B cell (primary cell): ENCODE results near the gene POMZP3. TPM values are rescaled to one million over a fixed set of nuclear protein-coding genes. Genes with fewer than 3 reads are reported as not detected.
"Not testable (repeated sequence)": the region's sequence is repeated elsewhere in the genome, so short reads cannot be mapped to it uniquely, and the experiment has no call there.

Experiments used
- ATAC-seq: fragments of 200-7000 bp; cut with Tn5 transposase; one replicate; pipeline ENCODE4 v1.10.0; 2021; ENCODE audit warnings: low read depth, mild to moderate bottlenecking, moderate number of reproducible peaks, moderate library complexity
- CTCF ChIA-PET: fragments of 350-600 bp; sonication (Branson Sonifier 250); formaldehyde crosslinking; loops from one replicate; lab custom pipeline; 2021; ENCODE audit warnings: antibody characterized with exemption, inconsistent platforms; lab: Charles Lee
- POLR2A ChIA-PET: fragments of 350-600 bp; sonication (Branson Sonifier 250); formaldehyde crosslinking; loops from one replicate; lab custom pipeline; 2021; ENCODE audit warnings: antibody characterized with exemption; lab: Charles Lee
- DNase-seq: peaks from one replicate; pipeline ENCODE4 v3.0.0; 2013
- H2AFZ ChIP-seq: 2 replicates; pipeline ENCODE4 v1.6.1; 2012; ENCODE audit warnings: mild to moderate bottlenecking, low read depth, low read length; ENCODE audit not compliant: insufficient read depth, poor library complexity, severe bottlenecking
- H3K27ac ChIP-seq, 2 donors: 1 replicate in 1 of 2; 2 replicates in 1 of 2; pipeline ENCODE4 v1.5.1; 2012 to 2013; ENCODE audit warnings: low read length in 2 of 2, mild to moderate bottlenecking in 2 of 2, moderate library complexity in 1 of 2
- H3K27me3 ChIP-seq, 4 experiments: fragments of 200-600 bp in 1 of 4; sonication (generic) in 1 of 4; replicated peaks in 1 of 4; 1 replicate in 2 of 4; 2 replicates in 2 of 4; pipeline versions ENCODE4 v1.6.1 to v1.7.0; 2013 to 2016; ENCODE audit warnings: low read length in 3 of 4, mild to moderate bottlenecking in 2 of 4, mixed read lengths in 1 of 4, moderate library complexity in 1 of 4; ENCODE audit not compliant: insufficient read depth in 4 of 4, control insufficient read depth in 3 of 4; ENCODE audit errors: control extremely low read depth in 1 of 4
- H3K36me3 ChIP-seq, 2 experiments: replicated peaks in 1 of 2; 1 replicate in 1 of 2; 2 replicates in 1 of 2; pipeline versions ENCODE4 v1.6.1 to v1.7.1; 2013; ENCODE audit warnings: low read length in 1 of 2; ENCODE audit not compliant: insufficient read depth in 2 of 2, control insufficient read depth in 1 of 2; ENCODE audit errors: control extremely low read depth in 1 of 2, extremely low read depth in 1 of 2
- H3K4me1 ChIP-seq, 2 donors: fragments of 200-600 bp in 1 of 2; sonication (generic) in 1 of 2; 1 replicate in 1 of 2; 2 replicates in 1 of 2; pipeline versions ENCODE4 v1.5.1 to v1.6.1; 2013 to 2017; ENCODE audit warnings: low read length in 2 of 2; ENCODE audit not compliant: control insufficient read depth in 2 of 2, insufficient read depth in 2 of 2
- H3K4me2 ChIP-seq: replicated peaks from 2 replicates; pipeline ENCODE3; 2012; ENCODE audit warnings: mild to moderate bottlenecking, low read depth, low read length; ENCODE audit not compliant: poor library complexity, severe bottlenecking
- H3K4me3 ChIP-seq, 5 experiments: fragments of 200-600 bp in 1 of 5; sonication (generic) in 1 of 5; 1 replicate in 3 of 5; 2 replicates in 2 of 5; pipeline versions ENCODE4 v1.5.1 to v1.7.0; 2011 to 2016; ENCODE audit warnings: low read length in 4 of 5, mild to moderate bottlenecking in 4 of 5, low read depth in 2 of 5, control low read depth in 1 of 5, moderate library complexity in 1 of 5; ENCODE audit not compliant: insufficient read depth in 1 of 5; ENCODE audit errors: control extremely low read depth in 1 of 5, extremely low read depth in 1 of 5
- H3K79me2 ChIP-seq: fragments of 200-600 bp; sonication (generic); one replicate; pipeline ENCODE4 v1.6.0; 2016; ENCODE audit warnings: low read length; ENCODE audit not compliant: control insufficient read depth, insufficient read depth
- H3K9ac ChIP-seq: fragments of 200-600 bp; sonication (generic); 2 replicates; pipeline ENCODE4 v1.6.1; 2017; ENCODE audit warnings: mild to moderate bottlenecking, low read length, moderate library complexity
- H3K9me3 ChIP-seq, 3 donors: one replicate each; pipeline versions ENCODE4 v1.6.1 to v1.7.1; 2013; ENCODE audit warnings: low read length in 2 of 3; ENCODE audit not compliant: control insufficient read depth in 2 of 3, insufficient read depth in 1 of 3; ENCODE audit errors: control extremely low read depth in 1 of 3
- H4K20me1 ChIP-seq: 2 replicates; pipeline ENCODE4 v1.6.0; 2012; ENCODE audit warnings: mild to moderate bottlenecking, low read length; ENCODE audit not compliant: insufficient read depth, control insufficient read depth, poor library complexity, severe bottlenecking
- H3K27ac Mint-ChIP-seq: one replicate; pipeline ENCODE4 v1.8.0; 2021; ENCODE audit warnings: mixed read lengths
- H3K27me3 Mint-ChIP-seq: one replicate; pipeline ENCODE4 v1.8.0; 2021; ENCODE audit warnings: mixed read lengths
- H3K4me1 Mint-ChIP-seq: one replicate; pipeline ENCODE4 v1.8.0; 2021; ENCODE audit warnings: mixed read lengths
- H3K4me3 Mint-ChIP-seq: one replicate; pipeline ENCODE4 v1.8.0; 2021; ENCODE audit warnings: mixed read lengths
- H3K9me3 Mint-ChIP-seq: one replicate; pipeline ENCODE4 v1.8.0; 2022; ENCODE audit warnings: mixed read lengths; ENCODE audit not compliant: insufficient read depth
- WGBS: methylation state at CpG from one replicate; pipeline ENCODE4 v1.1.5; 2013; ENCODE audit warnings: missing lambda C conversion rate; ENCODE audit not compliant: insufficient coverage; 5-methylcytosine and 5-hydroxymethylcytosine counted together
- intact Hi-C: fragments of 100-400 bp; cut with micrococcal nuclease; formaldehyde crosslinking; loops from one replicate; pipeline ENCODE4 v1.10.0; 2022
- polyA plus RNA-seq: library from polyadenylated mRNA; depleted of rRNA; stranded (reverse); fragments of >200 nt; gene quantifications from 2 replicates; pipeline ENCODE4 v1.2.3, GENCODE V29; 2012
- total RNA-seq, 2 donors: library from RNA; stranded (reverse); fragments of 120-200 nt in 1 of 2; gene quantifications; 1 replicate in 1 of 2; 2 replicates in 1 of 2; pipeline versions ENCODE4 v1.2.3 to v1.2.4, GENCODE V29; 2013 to 2022

The POMZP3 gene
- total and polyA plus RNA-seq, 2 donors (not counting 1 experiment from before 2014, with no cell fraction given), result 10.2 to 13.3 TPM

GRCh38 chr7:76656425-76656824 is 29.3 kb upstream of the POMZP3 start:
- H3K27ac Mint-ChIP-seq, H3K27me3 Mint-ChIP-seq, ATAC-seq, H3K4me3 Mint-ChIP-seq, H3K4me1 Mint-ChIP-seq, H3K9me3 ChIP-seq, POLR2A ChIA-PET, H3K27ac ChIP-seq, H3K9ac ChIP-seq, DNase-seq, H3K36me3 ChIP-seq, H3K4me2 ChIP-seq, H3K27me3 ChIP-seq, intact Hi-C loops, H3K79me2 ChIP-seq, H2AFZ ChIP-seq, H4K20me1 ChIP-seq, CTCF ChIA-PET, H3K4me1 ChIP-seq, H3K9me3 Mint-ChIP-seq, H3K4me3 ChIP-seq: not testable (repeated sequence)
- WGBS, result 86% methylated on average over 2 of the region's 2 CpGs

DNA sequence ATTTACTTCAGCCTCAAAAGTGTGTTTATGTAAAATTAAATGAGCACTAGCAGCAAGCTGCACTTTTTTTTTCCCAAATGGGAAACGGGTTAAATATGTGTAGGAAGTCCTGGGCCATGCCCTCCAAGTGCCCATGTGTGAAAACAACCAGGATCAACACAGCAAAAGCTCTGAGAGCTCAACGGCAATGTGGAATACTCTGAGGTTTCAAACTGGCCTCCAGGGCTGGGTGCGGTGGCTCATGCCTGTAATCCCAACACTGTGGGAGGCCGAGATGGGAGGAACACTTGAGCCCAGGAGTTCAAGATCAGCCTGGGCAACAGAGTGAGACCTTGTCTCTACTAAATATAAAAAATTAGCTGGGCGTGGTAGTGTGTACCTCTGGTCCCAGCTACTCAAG is 15.5 kb upstream of the POMZP3 start:
- H3K27me3 Mint-ChIP-seq, H3K9me3 ChIP-seq, DNase-seq, intact Hi-C loops, H3K4me3 Mint-ChIP-seq, H3K79me2 ChIP-seq, H3K9me3 Mint-ChIP-seq, ATAC-seq, CTCF ChIA-PET, H3K4me3 ChIP-seq, H4K20me1 ChIP-seq, H3K4me1 ChIP-seq, H3K36me3 ChIP-seq, H2AFZ ChIP-seq, H3K4me2 ChIP-seq, H3K4me1 Mint-ChIP-seq, H3K27ac ChIP-seq, POLR2A ChIA-PET, H3K27ac Mint-ChIP-seq, H3K9ac ChIP-seq, H3K27me3 ChIP-seq: not testable (repeated sequence)
- WGBS, result no CpG with 5 or more reads among the region's 5 CpGs
